Posterior vena cava (tissue), 2 donors: ENCODE measurements around the gene CYP3A4. TPM values are rescaled to one million over a fixed set of nuclear protein-coding genes. Genes with fewer than 3 reads are reported as not detected.
"Not testable (repeated sequence)": the region's sequence is repeated elsewhere in the genome, so short reads cannot be mapped to it uniquely, and the experiment has no call there.

ENCODE experiments used
- DNase-seq: peaks from one replicate; pipeline ENCODE4 v3.0.0-alpha.2; 2020; ENCODE audit warnings: low spot score
- intact Hi-C, 2 donors: fragments of 100-400 bp; cut with DNase I; formaldehyde crosslinking; loops; one replicate each; pipeline versions ENCODE4 v1.14.1 to v1.14.2; 2022 to 2023
- total RNA-seq, 2 donors: library from RNA; stranded (reverse); fragmentation: NEBNext Ultra II Directional; extraction: Animal tissue kit (Norgen Biotek cat#: 25700); gene quantifications; one replicate each; pipeline ENCODE4 v1.2.1, GENCODE V29; 2021
- donor health status: DM: yes; HTN: yes; CAD: no.
- donor health status: DM: yes; HTN: yes; CAD: no.

CYP3A4 gene
- total RNA-seq, 2 donors from 2014 or later: not detected

DNA sequence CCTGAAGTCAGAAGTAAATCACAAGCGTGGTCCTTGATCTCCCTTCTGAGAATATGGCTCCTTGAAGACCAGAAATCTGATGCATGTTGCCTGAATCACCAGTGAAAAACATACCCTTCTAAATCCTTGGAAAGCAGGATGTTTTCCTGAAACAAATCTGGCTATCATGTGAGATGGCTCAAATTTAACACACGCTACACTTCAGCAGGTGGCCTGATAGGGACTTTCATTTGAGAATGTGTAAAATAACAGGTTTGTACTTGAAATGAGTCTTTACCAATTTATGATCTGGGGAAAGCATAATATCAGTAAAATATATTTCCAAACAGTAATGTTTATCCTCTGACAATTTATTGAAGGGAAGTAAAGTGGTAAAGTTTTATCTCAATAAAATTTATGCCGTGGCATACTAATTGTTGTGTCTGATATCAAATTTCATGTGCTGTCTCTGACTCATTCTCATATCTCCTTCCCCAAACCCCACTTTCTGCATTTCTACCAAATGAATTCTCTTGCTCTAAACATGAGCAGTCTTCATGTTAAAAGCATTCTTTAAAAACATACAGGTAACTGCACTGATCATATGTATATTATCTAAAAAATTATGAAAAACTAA is 17.4 kb downstream of the CYP3A4 start:
- no peak for DNase-seq
- intact Hi-C loops: no loop called here

DNA sequence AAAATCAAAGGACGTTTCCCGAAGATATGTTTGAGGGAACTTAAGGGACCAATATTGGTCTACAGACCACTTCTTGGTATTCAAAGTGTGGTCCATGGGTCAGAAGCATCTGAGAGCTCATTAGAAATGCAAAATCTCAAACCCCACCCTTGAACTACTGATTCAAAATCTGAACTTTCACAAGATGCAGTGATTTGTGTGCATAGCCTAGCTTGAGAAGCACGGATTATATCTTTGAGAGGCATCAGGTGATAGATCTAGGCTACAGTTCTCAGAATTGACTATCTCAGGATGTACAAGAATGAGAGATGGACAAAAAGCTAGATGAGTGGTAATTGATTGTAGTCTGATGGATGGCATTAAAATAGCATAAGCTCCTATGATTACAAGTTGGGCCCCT is 19.5 kb downstream of the CYP3A4 start:
- no peak for DNase-seq
- intact Hi-C loops: no loop called here

DNA sequence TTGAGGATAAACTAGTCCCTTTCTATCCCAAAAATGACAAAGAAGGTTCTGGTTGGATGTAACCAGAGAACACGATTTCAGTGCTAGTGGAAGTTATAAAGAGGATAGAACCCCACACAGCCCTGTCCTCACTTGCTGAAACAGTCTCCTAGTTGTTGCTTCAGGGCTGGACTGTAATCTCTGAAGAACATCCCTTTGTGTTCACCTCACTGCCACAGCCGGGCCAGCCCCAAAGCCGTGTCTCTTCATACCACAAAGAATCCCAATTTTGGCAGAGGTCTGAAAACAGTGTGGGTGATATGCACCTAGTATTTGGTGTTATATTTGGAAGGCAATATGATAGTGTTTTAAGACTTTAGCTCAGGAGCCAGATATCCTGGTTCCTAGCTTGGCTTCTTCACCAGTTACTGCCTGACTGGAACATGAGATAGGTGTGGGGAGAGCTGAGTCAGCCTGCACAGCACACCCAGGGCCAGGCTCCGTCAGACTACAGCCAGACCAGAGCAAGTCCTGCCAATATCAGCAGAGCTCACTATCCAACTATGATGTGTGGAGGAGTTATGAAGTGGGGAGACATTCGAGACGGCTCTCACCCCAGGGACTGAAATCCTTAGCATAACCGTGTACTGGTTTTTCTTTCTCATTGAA is 21.2 kb downstream of the CYP3A4 start:
- no peak for DNase-seq
- intact Hi-C loops: no loop called here

DNA sequence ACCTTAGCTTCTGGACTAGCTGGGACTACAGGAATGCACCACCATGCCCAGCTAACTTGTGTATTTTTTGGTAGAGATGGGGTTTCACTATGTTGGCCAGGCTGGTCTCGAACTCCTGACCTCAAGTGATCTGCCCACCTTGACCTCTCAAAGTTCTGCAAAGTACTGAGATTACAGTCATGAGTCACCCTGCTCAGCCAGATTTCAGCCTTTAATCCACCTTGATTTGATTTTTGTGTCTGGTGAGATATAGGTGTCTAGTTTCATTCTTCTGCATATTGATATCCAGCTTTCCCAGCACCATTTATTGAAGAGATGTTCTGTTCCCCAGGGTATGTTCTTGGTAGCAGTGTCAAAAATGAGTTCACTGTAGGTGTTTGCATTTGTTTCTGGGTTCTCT is 28.9 kb downstream of the CYP3A4 start:
- no peak for DNase-seq
- intact Hi-C loops: no loop called here

DNA sequence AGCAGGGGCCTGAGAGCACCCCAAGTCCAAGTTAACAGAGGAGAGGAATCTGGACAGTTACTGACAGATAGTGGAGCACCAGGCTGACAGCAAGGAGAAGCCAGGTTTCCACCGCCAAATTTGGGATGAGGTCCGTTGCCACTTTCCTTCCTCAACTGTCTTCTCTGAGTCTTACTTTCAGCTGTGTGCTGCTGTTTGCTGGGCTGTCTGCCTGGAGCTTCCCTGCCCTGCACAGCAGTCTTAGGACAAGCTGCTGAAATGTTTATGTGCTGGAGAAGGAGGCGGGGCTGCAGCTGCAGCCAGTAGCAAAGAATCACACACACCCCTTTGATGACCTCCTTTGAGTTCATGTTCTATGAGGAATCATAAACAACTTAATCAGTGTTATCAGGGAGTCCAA is 31.6 kb downstream of the CYP3A4 start:
- intact Hi-C loops: no loop called here
- no peak for DNase-seq

DNA sequence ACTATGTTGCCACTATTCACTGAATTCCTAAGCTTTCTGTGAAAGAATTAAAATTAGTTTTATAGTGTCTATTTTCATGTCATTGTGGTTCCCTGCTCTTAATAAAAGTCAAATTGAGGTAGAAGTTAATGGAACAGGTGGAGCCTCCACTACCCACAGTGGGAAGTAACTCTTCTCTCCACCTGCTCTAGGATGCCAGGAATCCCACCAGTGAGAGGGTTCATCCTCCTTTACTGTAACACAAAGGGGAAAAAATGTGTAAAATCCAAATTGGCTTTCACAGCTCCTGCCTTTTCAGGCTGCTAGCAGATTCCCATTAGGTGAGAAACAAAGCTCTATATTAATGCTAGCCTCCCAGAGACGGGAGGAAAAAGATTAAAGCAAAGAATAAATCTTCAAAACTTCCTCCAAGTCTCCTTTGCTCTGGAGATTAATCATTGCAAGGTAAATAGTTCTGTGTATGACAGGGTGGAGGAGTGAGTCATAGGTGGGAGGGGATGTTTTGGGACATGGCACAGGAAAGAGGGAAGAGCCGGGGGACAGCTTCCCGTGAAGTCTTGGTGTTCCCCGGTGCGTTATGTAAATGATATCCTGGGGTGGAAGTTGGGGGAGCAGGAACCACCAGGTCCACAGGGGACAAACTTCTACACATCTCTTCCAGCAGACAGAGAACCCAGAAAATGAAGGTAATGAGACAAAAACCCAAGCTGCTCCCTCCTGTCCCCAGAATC is 32.5 kb downstream of the CYP3A4 start:
- intact Hi-C loops, DNase-seq: not testable (repeated sequence)

DNA sequence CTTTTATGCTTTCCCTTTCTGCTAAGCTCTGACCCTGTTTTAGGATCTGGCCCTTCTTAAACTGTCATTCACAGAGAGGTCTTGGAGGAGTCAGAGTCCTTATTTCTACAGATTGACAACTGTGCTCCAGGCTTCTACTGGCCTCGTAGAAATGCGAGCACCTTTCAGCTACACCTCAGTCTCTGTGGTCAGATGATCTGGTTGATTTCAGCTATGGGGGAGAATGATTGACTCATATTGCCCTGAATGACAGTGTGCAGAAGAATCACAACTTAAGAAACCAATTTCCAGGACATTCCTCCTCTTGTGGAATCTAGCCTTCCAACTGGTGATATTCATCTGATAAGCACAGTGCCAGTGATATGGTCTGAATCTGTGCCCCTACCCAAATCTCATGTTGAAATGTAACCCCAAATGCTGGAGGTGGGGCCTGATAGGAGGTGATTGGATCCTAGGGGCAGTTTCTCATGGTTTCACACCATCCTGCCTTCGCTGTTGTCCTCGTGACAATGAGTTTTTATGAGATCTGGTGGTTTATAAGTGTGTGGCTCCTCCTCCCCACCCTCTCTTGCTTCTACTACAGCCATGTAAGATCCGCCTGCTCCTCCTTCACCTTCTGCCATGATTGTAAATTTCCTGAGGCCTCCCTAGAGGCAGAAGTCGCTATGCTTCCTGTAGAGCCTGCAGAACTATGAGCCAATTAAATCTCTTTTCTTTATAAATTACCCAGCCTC is 35.0 kb downstream of the CYP3A4 start:
- intact Hi-C loops: no loop called here
- DNase-seq: no peak

DNA sequence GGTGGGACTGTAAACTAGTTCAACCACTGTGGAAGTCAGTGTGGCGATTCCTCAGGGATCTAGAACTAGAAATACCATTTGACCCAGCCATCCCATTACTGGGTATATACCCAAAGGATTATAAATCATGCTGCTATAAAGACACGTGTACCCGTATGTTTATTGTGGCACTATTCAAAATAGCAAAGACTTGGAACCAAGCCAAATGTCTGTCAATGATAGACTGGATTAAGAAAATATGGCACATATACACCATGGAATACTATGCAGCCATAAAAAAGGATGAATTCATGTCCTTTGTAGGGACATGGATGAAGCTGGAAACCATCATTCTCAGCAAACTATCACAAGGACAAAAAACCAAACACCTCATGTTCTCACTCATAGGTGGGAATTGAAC is 37.1 kb downstream of the CYP3A4 start:
- intact Hi-C loops, DNase-seq: not testable (repeated sequence)

DNA sequence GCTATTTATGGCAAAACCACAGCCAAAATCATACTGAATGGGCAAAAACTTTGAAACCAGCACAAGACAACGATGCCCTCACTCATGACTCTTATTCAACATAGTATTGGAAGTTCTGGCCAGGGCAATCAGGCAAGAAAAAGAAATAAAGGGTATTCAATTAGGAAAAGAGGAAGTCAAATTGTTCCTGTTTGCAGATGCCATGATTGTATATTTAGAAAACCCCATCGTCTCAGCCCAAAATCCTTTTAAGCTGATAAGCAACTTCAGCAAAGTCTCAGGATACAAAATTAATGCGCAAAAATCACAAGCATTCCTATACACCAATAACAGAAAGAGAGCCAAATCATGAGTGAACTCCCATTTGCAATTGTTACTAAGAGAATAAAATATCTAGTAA is 38.6 kb downstream of the CYP3A4 start:
- DNase-seq, intact Hi-C loops: not testable (repeated sequence)

DNA sequence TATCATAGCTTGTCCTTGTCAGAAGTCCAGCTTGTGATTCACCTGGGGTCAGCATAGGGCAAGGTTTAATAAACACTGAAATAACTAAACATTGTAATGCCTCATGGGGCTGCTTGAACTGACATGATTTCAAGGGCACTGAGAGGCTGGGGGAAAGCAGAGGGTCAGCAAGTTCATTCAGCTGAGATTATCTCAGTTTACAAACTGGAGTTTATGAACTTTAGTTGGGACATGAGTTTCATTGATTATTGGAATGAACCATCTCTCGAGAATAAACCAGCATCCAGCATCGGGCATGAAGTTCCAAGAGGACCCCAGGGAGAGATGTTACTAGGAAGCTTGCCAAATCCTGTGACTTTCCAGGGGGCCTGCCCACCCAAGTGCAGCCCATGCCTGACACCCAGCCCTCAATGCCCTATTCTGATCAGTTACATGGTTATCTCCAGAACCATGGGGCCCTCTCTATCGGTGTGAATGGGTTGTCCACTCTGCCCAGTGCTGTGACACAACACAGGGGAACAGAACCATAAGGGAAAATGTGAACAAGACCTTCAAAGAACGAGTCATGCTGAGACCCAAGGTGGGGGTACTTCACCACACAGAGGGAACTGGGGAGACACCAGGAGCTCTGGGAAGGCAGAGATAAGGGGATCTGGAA is 41.1 kb downstream of the CYP3A4 start:
- intact Hi-C loops: no loop called here
- no peak for DNase-seq

DNA sequence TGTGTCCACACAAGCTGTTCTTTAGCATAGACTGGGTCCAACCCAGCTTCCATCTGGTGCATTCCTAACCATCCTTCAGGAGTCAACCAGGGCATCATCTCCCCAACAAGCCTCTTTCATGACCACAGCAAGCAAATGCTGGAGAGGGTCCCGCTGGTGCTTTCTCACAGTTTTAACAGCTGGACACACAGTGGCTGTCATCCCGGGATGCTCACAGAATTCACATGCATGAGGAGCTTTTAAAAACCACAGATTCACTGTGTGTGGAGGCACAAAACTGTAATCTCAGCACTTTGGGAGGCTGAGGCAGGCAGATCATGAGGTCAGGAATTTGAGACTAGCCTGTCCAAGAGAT is 42.6 kb downstream of the CYP3A4 start:
- no peak for DNase-seq
- intact Hi-C loops: no loop called here

DNA sequence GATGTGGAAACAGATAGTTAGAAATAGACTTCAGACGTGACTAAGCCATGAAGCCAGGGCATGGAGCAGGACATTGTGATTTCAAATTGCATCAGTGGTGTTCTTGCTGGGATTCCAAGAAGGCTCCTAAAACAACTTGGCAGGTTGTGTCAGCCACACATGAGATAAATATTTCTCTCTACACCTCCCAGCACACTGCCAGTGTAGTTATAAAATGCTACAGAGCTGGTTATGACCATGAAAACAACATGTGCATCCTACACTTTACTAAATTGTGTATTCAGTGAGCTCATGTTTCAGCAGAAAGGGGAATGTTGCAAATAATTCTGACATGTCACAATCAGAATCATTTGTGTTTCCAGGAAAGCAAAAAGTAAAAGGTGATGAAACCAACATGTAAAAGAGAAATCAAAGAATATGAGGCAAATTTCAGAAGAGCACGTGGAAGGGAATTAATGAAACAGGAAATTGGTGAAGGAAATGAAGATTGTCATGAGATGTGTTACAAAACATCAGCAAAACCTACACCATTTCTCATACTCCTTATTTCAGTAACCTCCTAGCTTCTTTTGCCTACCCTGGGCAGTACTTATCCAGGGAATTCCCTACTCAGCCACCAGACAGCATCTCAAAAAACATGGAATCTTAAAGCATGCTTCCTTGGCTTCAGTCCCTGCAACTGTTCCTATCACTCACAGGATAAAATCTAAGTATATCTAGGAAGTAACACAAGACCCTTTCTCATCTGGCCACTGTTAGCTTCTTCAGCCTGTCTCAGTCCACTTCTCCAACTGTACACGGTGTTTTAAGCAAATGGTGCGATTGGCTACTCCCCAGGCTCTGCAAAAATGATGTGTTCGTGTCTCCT is 43.2 kb downstream of the CYP3A4 start:
- no peak for DNase-seq
- intact Hi-C loops: no loop called here

DNA sequence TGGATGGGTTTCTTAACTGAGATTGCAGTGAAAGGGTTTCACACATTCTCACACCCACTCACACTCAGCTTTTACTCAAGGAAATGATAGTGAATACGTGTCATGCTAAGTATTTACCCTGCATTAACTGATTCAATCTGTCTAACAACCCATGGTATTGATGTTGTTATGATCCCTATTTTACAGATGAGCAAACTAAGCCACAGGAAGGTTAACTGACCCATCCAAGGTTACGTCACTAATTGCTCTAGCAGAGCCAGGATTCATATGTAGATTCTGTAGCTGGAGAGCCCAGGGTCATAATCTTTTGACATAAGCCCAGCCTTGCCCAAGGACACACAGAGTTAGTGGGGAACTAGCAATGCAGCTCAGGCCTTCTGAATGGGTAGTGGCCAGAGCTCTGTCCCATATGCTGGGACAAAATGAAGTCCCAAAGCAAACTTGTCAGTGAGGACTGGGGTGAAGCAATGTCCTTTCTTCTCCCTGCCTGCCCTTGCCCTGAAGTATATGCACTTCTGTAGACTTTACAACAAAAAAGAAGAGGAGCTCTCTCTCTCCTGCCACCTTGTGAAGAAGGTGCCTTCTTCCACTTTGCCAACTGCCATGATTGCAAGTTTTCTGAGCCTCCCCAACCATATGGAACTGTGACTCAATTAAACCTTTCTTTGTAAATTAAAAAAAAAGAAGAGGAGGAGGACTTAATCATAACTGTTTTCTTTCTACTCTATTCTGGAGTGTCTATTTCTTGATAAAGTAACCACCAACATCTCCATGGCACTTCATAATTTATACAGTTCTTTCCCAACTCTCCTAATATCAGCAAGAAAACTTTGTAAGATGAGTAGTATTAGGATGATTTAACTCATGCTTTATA is 44.0 kb downstream of the CYP3A4 start:
- DNase-seq: no peak
- intact Hi-C loops: no loop called here

DNA sequence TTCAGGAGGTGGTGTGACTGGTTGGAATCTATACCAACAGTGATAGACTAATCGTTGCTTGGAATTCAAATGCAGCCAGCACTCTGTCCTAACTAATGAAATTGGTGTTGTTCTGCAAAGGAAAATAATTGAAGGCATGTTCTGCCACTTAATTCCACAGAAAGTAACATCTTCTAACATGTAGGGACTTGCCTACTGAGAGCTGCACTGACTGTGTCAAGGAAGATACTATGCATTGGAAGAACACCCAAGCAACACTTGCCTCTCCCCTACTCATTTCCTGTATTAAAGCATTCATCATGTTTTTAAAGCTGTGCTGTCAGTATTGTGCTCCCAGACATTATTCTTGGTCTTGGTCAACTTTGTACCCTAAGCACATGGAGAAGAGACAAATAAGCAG is 46.3 kb downstream of the CYP3A4 start:
- DNase-seq: no peak
- intact Hi-C loops: no loop called here

DNA sequence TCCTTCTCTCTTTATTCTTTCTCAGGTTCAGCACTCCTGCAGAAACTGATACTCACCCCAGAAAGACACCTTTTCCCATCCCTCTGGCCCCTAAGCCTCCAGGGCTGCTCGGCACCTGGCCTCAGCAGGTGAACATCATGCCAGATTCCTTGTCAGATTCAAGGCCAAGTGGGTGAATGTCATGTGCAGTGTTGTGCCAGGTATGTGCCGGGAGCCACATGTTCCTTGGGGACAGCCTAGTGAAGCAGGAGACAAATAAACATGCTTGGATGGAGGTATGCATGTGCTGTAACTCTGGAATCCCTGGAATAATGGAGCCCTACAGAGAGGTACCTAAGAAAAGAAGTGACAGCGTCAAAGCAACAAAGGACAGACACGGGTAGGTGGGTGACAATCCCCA is 47.3 kb downstream of the CYP3A4 start:
- DNase-seq, intact Hi-C loops: not testable (repeated sequence)

DNA sequence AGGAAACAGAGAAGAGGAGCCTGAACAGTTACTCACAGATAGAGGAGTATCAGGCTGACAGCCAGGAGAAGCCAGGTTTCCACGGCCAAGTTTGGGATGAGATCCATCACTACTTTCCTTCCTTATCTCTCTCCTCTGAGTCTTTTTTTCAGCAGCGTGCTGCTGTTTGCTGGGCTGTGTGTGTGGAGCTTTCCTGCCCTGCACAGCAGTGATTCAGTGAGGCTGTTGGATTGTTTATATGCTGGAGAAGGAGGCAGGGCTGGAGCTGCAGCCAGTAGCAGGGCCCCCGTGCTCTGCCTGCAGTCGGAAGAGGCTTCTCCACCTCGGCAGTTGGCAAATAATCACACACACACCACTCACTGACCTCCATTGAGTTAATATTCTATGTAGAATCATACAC is 49.0 kb downstream of the CYP3A4 start, which contains the start of gene CYP3A7:
Gene CYP3A7 (minus strand): TSS at position 210 of the 400 bp plus-strand sequence. CDS start 103 bp downstream, at position 107.
- no peak for DNase-seq
- intact Hi-C loops: no loop called here

DNA sequence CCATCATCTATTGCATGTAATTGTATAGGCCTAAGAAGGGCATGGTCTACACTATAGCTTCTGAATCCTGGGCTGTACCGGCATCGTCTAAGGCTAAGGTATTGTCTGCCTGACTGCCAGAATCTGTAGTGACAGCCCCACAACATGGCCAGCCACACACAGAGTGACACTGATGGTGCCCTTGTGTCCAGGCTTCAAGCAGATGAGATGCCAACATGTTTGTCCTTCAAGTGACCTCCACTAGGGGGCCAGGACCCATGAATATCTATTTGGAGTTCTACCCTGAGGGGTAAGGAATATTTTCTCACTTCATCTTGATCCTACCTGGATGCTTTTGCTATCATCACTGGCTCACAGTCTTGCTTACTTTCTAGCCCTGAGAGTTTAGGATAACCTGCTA is 50.5 kb downstream of the CYP3A4 start:
- intact Hi-C loops: no loop called here
- DNase-seq: no peak

DNA sequence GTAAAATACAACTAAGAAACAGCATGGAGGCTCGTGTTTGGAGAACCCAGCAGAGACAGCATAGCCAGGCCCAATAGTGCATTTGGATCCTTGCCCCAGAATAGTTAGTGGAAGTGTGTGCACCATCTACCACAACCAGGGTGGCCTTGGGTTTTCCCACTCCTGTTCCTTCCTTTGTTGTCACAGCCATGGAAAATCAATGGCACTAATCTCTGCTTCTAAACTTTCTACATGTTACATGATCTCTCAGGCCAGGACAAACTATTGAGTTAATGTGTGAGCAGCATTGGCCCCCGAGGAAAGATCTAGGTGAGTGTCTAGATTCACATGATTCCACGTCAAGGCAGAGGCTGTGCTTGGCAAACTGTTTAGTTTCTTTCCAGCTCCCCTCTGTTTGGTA is 51.0 kb downstream of the CYP3A4 start:
- no peak for DNase-seq
- intact Hi-C loops: no loop called here
